G401 (cell line): ENCODE results near the gene PLXDC2. TPM values are rescaled to one million over a fixed set of nuclear protein-coding genes. Genes with fewer than 3 reads are reported as not detected.
"Not testable (repeated sequence)": the region's sequence is repeated elsewhere in the genome, so short reads cannot be mapped to it uniquely, and the experiment has no call there.

Experiments
- DNase-seq: peaks from one replicate; pipeline ENCODE4 v3.0.0-alpha.2; 2015; ENCODE audit warnings: low spot score
- in situ Hi-C: cut with HindIII; loops from 2 replicates; pipeline ENCODE4 v1.10.0; 2016; ENCODE audit warnings: low sequenced_read_pairs, mixed read lengths
- total RNA-seq: library from RNA; depleted of rRNA; stranded (reverse); fragments of >200 nt; shearing (Covaris generic); gene quantifications from 2 replicates; pipeline ENCODE4 v1.2.3, GENCODE V29; 2014

PLXDC2 gene
- total RNA-seq, 1 experiment from 2014 or later, result not detected

DNA sequence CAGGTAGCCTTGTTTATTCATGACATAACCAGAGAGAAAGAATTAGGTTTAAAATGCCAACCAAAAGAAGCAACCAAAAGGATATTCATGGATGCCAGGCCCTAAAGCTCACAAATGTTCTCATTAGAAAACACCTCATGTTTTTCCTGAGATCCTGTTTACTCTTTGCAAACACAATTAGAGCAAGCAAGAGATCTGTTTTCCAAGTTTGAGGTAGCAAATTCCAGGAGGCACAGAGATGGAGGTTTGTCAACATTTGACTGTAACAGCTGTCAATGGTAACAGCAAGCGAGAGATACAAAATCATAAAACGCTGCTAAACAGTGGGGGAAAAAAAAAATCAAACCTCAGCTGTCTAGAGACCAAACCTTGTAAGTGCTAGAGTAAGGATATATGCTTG lies 182.2 kb downstream of the PLXDC2 start:
- in situ Hi-C loops, result no loop called here

DNA sequence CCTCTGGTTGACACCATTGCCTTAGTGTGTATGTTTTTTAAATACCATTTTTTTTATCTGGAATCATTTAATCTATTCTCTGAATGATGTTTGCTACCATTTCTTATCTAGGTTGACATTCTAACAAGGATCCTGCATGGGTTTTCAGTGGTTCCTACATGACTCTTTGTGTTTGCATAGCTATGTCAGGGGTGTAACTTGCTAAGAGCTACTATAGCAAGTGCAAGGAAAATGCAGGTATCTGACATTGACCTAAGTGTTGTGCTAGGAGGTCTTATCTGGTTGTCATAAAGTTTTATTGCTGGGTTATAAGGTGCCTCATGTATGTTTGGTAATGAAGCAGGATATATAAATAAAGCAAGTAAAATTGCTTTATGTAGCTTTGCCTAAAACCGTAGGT lies 183.2 kb downstream of the PLXDC2 start:
- in situ Hi-C loops, result no loop called here
- DNase-seq, result no peak

More for the DNA sequence above, 182.2 kb downstream of the PLXDC2 start:
- no peak for DNase-seq

DNA sequence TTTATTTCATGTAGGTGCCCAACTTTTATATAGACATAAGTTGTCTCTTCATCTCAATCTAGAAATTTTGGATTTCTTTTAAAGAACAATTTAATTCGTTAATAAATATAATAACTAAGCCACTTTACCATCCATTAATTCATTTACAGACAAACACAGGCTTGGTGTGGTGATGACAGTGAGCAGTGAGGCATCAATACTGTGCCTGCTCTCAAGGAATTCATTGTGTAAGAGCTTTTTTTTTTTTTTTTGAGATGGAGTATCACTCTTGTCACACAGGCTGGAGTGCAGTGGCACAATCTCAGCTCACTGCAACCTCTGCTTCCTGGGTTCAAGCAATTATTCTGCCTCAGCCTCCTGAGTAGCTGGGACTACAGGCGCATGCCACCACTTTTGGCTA lies 185.8 kb downstream of the PLXDC2 start:
- in situ Hi-C loops, DNase-seq: not testable (repeated sequence)

DNA sequence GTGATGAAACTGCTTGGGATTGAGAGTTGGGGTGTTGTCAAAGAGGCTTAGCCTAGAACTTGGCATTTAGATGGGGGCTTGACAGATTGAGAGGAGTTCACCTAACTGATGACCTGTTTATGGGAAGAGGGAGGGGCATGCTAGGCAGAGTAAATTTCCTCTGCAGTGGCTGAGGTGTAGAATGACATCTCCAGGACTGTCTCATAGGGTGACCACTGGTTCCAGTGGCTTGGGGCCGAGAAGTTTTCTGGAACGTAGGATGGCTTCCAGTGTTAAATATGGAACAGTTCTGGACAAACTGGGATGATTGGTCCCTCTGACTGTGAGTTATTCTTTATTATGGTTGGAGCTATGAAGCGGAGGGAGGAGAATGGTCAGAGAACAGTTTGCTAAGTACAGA lies 186.4 kb downstream of the PLXDC2 start:
- in situ Hi-C loops, result no loop called here
- no peak for DNase-seq

DNA sequence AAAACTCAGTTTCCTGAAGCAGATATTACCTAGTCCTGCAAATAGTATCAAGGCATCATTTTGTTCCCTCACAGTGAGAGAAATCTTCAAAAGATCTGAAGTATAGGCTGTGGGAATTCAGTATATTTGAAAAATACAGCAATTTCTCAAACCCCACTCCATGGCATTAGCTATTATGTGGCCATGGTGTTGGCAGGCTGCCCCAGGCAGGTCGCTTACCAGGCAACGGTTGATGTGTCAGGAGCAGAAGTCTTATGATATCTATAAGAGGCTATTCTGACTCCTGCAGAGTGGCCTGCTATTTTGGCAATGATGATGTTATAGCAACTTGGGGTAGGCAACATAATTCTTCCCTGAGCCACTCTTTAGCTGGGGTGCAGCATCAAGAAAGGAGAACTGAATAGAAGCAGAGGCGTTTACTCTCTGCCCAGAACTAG lies 187.9 kb downstream of the PLXDC2 start:
- in situ Hi-C loops, result no loop called here
- DNase-seq, result no peak

DNA sequence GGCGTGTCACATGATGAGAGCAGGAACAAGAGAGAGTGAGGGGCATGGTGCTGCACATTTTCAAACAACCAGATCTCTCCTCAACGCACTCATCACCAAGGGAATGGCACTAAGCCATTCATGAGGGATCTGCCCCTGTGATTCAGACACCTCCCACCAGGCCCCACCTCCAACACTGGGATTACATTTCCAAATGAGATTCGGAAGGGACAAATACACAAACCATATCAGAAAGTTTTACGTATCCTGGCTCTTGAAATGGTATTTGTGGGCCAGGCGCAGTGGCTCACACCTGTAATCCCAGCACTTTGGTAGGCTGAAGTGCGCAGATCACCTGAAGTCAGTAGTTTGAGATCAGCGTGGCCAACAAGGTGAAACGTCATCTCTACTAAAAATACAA lies 189.4 kb downstream of the PLXDC2 start:
- DNase-seq, result no peak
- in situ Hi-C loops, result no loop called here

DNA sequence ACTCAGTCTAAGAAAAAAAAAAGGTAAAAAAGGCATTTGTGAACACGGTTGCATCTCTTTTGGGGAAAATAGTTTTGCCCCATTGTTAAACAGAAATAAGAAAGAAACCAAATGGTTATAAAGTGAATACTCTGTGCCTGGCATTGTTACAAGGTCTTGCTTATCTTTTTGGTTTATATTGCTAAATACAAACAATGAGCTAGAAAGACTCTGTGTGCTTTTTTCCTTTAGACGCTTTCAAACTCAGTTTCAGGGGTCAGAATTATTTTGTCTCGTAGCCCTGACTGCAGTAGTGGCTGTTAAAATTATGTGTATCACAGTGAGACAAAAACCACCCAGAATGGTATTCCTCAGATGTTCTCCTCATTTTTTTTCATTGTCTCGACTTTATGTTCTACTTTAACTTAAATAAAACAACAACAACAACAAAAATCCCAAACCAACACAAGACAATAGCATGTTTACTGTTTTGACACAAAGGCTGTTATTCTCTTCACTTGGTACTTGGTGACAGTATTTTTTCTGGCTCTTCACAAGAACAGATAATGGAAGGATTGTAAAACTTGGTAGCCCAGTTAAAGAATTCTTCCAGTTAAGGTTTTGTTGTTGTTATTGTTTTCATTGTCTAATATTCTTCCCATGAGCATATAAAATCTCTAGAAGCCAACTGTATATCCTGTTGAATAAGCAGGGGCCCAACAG lies 190.1 kb downstream of the PLXDC2 start:
- in situ Hi-C loops, result no loop called here
- no peak for DNase-seq

DNA sequence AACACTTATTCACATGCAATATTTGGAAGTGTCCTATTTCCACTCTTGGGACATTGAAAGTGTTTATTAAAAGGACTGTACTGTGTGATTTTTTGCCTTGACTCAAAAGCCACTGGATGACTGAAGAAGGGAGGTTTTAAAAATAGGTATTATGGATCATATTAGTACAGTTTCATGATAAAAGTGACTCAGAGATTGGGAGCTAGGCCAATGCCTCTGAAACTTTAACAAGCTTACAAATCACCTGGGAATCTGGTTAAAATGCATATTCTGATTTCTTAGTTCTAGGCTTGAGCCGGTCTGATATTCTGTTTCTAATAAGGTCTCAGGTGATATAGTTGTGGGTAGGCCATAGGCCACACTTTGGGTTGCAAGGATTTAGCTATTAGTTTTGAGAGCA lies 191.2 kb downstream of the PLXDC2 start:
- DNase-seq, result no peak
- in situ Hi-C loops, result no loop called here

DNA sequence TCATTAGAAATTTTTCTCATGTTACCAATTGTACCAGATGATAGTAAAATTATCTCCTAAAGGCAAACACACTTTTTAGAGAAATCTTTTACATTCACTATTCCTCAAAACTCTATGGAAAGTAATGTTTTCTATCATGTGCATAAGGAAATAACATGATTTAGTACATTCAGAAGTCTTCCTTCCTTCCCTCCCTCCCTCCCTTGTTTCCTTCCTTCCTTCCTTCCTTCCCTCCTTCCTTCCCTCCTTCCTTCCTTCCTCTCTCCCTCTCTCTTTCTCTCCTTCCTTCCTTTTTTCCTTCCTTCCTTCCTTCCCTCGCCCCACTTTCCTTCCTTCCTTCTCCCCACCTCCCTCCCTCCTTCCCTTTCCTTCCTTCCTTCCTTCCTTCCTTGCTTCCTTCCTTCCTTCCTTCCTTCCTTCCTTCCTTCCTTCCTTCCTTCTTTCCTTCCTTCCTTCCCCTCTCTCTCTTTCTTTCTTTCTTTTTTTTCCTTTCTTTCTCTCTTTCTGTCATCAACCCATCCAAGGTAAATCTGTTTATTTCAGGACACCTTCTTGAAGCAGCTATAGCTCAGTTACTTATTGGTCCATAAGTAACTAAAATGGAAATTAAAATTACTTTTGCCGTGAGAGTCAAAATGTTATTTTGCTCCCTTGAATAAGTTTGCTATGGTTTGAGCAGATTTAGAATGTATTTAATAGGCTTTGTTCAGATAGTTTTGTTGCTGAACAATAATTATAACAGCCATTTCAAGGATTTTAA lies 197.9 kb downstream of the PLXDC2 start:
- DNase-seq, result no peak
- in situ Hi-C loops, result no loop called here

DNA sequence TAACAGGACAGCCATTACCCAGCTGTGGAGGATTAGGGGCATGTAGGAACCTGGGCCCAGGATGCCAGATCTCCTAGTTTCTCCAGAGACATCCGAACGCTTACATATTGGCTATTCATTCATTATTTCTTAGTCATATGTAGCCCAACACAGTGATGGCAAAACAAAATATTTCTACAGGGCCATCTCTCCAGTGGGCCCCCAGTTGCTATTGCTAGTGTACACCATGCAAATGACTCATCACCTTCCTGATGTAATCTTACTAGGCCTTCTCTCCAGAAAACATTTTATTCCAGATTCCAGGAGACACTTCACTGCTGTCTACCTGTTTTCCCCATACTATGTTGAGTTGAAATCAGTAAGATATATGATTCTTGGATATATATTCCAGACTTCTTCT lies 201.7 kb downstream of the PLXDC2 start:
- DNase-seq, result no peak
- in situ Hi-C loops, result no loop called here

DNA sequence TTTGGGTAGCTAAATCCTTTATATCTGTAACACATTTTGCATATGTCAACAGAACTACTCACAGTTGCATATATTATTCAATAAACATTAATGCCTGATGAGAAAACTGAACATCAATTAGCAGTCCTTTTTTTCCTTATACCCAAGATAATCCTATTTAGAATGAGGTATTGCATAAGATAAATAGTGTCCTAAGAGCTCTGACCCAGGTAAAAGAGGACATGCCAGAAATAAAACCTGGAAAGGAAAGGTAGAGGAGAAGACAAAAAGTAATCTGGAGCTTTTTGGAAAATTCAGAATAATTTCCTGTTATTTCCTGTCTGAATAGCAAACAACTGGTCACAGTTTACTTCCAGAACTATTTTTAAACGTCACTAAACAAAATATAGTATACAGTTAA lies 204.4 kb downstream of the PLXDC2 start:
- no peak for DNase-seq
- in situ Hi-C loops, result no loop called here

DNA sequence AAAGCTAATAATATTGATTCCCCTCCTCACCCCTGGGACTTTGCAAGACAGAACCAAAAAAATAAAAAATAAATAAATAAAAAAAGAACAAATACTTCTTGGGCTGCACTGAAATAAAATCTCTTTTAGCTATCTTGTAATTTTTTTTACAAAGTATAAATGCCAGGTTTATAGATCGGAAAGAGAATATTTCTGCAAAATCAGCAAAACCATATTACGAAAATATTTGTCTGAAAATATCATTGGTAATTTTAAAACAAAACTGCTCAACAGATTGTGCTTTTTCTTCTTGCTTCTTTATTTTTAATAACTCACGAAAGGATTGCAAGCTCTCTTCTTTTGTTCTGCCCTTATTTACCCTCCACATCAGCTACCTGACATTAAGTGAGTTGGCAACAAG lies 213.3 kb downstream of the PLXDC2 start:
- in situ Hi-C loops, result no loop called here
- DNase-seq, result no peak

DNA sequence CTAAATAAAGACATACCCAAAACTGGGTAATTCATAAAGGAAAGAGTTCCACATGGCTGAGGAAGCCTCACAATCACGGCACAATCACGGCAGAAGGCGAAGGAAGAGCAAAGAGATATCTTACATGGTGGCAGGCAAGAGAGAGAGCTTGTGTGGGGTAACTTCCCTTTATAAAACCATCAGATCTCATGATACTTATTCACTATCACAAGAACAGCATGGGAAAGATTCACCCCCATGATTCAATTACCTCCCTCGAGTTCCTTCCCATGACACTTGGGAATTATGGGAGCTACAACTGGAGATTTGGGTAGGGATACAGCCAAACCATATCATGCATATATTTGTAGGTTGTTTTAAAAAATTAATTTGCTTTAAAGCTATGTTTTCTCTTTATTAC lies 217.2 kb downstream of the PLXDC2 start:
- no peak for DNase-seq
- in situ Hi-C loops, result no loop called here

DNA sequence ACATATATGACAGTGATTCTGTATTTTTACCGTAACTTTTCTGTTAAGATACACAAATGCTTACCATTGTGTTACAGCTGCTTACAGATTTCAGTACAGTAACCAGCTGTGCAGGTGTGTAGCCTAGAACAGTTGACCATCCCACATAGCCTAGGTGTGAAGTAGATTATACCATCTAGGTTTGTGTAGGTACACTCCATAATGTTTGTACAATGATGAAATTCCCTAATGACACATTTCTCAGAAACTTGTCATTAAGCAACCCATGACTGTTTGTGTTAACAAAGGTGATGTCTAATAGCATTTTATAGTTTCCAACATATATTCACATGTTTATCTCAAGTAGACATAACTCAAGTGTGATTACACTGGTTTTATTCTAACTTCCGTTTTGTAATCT lies 218.5 kb downstream of the PLXDC2 start:
- in situ Hi-C loops, result no loop called here
- DNase-seq, result no peak

DNA sequence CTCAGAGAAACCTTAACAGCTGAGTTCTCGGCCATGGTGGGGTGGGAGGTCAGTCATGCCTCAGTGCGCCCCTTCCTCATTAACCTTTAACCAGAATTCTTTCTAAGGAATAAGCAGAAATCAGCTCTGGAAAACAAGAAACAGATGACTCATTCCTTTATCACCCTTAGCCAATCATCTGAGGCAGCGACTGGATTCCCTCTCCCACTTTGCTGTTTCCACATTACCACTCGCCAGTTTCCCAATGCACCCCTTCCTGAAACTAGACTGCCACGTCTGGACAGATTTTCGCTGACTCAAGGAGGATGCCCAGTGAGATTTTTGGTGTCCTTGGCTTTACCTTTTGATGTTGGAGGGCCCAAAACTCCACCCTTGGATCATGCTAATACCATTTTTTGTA lies 223.8 kb downstream of the PLXDC2 start:
- in situ Hi-C loops, result no loop called here
- DNase-seq, result no peak

DNA sequence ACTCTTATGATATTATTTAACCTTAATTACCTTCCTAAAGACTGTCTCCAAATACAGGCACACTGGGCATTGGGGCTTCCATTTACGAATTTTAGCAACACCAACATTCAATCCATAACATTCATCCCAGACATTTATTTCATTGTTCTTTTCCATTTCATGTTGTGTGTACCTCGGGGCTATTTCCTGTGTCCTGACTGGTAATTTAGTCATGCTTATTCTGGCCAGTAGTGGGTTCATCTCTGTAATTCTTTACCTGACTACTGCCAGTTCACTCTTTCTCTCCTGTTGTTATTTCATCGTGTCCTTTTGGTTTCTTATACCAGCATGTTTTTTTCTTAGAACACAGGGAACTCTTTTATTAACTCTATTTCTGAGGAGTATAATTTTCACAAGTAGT lies 225.7 kb downstream of the PLXDC2 start:
- in situ Hi-C loops, result no loop called here
- no peak for DNase-seq

DNA sequence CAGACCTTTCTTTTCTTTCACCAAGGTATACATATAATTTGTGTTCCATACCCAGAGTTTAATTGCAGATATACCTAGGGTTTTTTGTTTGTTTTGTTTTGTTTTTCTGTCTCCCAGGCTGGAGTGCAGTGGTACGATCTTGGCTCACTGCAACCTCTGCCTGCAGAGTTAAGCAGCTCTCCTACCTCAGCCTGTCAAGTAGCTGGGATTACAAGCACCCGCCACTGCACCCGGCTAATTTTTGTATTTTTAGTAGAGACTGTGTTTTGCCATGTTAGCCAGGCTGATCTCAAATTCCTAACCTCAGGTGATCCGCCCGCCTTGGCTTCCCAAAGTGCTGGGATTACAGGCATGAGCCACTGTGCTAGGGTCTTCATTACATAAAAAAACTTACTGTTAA lies 228.9 kb downstream of the PLXDC2 start:
- in situ Hi-C loops, DNase-seq: not testable (repeated sequence)

DNA sequence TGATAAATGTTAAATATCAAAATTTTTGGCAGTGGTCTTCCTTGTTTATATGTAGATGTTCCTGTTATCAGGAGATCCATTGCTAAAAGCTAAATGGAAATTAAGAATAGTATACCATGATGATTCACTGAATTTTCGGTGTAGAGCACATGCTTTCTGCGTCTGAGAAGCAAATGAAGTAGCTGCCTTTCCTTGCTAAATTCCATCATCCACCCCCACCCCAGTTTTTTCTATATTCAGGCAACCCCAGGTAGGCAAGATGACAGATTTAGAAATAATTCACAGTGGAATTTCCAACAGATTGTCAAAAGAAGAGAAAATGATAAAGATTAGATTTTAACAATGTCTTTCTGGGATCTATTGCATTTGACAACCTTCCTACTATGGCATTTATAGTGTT lies 231.9 kb downstream of the PLXDC2 start:
- in situ Hi-C loops, result no loop called here
- DNase-seq, result no peak

DNA sequence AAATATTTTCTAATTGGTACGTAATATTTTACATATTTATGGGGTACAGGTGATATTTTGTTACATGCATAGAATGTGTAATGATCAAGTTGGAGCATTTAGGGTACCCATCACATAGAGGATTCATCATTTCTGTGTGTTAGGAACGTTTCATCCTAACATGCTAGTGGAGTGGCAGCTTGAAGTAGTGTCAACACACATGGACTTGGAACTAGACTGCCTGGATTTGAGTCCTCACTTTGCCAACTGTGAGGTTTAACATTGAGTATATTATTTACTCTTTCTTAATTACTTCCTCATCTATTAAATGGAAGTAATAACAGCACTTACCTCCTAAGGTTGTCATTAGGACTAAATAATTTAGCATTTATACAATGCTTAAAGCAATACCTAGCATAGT lies 241.9 kb downstream of the PLXDC2 start:
- in situ Hi-C loops, result no loop called here
- no peak for DNase-seq

DNA sequence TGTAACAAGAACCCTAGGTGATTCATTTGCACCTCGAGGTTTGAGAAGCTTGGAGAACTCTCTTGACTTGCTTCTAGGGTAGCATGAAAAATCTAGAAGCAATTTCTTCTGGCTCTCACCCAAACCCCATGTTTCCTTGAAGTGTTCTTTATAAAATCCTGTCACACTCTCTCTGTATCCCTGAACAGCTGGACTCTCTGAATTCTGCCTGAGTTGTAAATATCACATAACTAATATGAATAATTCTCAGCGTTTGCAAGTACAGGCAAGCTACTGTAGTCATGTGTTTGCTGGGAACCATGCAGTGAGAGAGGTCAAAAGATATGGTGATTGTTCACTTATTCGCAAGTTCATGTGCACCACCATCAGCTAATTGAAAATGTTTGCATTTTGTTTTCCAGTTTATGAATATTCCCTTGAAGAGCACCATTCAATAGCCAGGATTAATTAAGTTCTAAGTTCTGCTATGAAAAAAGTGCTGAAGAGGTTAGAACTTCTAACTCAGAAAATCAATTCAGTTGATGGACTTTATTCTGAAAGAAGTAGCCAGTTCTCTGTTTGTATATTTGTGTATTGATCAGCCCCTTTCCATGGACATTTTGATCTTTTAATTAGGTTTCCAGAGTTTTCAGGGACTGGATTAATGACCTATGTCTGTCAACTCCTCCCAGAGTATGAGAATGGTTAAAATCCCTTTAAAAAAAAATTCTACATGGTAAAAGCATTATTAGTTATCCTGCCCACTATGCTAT lies 243.0 kb downstream of the PLXDC2 start:
- no peak for DNase-seq
- in situ Hi-C loops, result no loop called here
